ENCODE measurements around the gene RNU1-1. TPM values are rescaled to one million over a fixed set of nuclear protein-coding genes. Genes with fewer than 3 reads are reported as not detected.
"Not testable (repeated sequence)": the region's sequence is repeated elsewhere in the genome, so short reads cannot be mapped to it uniquely, and the experiment has no call there.

RNU1-1 gene
- total RNA-seq (2014; rRNA removed; shearing (Covaris generic)) (under 0.01 TPM in 2 replicates), total RNA-seq (2022) (1,721 and 1,968 TPM in 2 replicates), Bru-seq, nascent RNA (percentile 99 among the genes with signal in this experiment), BruChase-seq, experiment 1, labeled RNA remaining after a 6-hour chase (percentile 79 among the genes with signal in this experiment), BruChase-seq, experiment 2, labeled RNA remaining after a 2-hour chase (percentile 66 among the genes with signal in this experiment)
- long read RNA-seq: 0 reads

- POLR2A ChIA-PET; H3K79me2 ChIP-seq (ENCODE audit: insufficient read depth, low read depth, low read length); CTCF ChIA-PET (ENCODE audit: unreplicated experiment); H2AFZ ChIP-seq (ENCODE audit: low read length); H3K4me1 ChIP-seq (ENCODE audit: insufficient read depth, low read length, poor library complexity, severe bottlenecking); H3K36me3 ChIP-seq (ENCODE audit: insufficient read depth, low read length); H3K9me2 ChIP-seq (ENCODE audit: insufficient read depth, low read length); intact Hi-C loops (cut with micrococcal nuclease; ENCODE audit: unreplicated experiment); H3K9me3 ChIP-seq (ENCODE audit: low read length); H4K20me1 ChIP-seq (ENCODE audit: insufficient read depth, low read length): not testable (repeated sequence)
- Histone ChIP-seq H3K27ac (ENCODE audit: low read depth, low read length, poor library complexity, severe bottlenecking) (peak within 1 kb of the TSS; percentile 75), H3K4me2 (ENCODE audit: low read length) (peak within 1 kb of the TSS; percentile 75), H3K4me3 (ENCODE audit: low read depth, low read length, poor library complexity, severe bottlenecking) (peak within 1 kb of the TSS; percentile 65)
- peak; percentile 76 for DNase-seq (ENCODE audit: low spot score)
- BruUV-seq (replicated peaks): TSS peak; percentile 99
These were observed at the start of gene RNU1-1 for GRCh38 chr1:16514107-16515055. TSS of gene RNU1-1 (minus strand) at chr1:16514285.

GRCh38 chr1:16561035-16561434 is 47.0 kb upstream of the RNU1-1 start:
- BruUV-seq (replicated peaks); CTCF ChIA-PET (ENCODE audit: unreplicated experiment); H4K20me1 ChIP-seq (ENCODE audit: insufficient read depth, low read length); intact Hi-C loops (cut with micrococcal nuclease; ENCODE audit: unreplicated experiment); H3K9me2 ChIP-seq (ENCODE audit: insufficient read depth, low read length); H3K27ac ChIP-seq (ENCODE audit: low read depth, low read length, poor library complexity, severe bottlenecking); POLR2A ChIA-PET; H3K4me2 ChIP-seq (ENCODE audit: low read length); H2AFZ ChIP-seq (ENCODE audit: low read length); H3K4me1 ChIP-seq (ENCODE audit: insufficient read depth, low read length, poor library complexity, severe bottlenecking); DNase-seq (ENCODE audit: low spot score); H3K36me3 ChIP-seq (ENCODE audit: insufficient read depth, low read length); H3K9me3 ChIP-seq (ENCODE audit: low read length); H3K4me3 ChIP-seq (ENCODE audit: low read depth, low read length, poor library complexity, severe bottlenecking); H3K79me2 ChIP-seq (ENCODE audit: insufficient read depth, low read depth, low read length): not testable (repeated sequence)

GRCh38 chr1:16560498-16560897 is 46.4 kb upstream of the RNU1-1 start:
- BruUV-seq (replicated peaks); POLR2A ChIA-PET; H3K9me2 ChIP-seq (ENCODE audit: insufficient read depth, low read length); H3K4me3 ChIP-seq (ENCODE audit: low read depth, low read length, poor library complexity, severe bottlenecking); H2AFZ ChIP-seq (ENCODE audit: low read length); DNase-seq (ENCODE audit: low spot score); H3K9me3 ChIP-seq (ENCODE audit: low read length); H3K79me2 ChIP-seq (ENCODE audit: insufficient read depth, low read depth, low read length); H3K36me3 ChIP-seq (ENCODE audit: insufficient read depth, low read length); H3K27ac ChIP-seq (ENCODE audit: low read depth, low read length, poor library complexity, severe bottlenecking); H3K4me1 ChIP-seq (ENCODE audit: insufficient read depth, low read length, poor library complexity, severe bottlenecking); intact Hi-C loops (cut with micrococcal nuclease; ENCODE audit: unreplicated experiment); H3K4me2 ChIP-seq (ENCODE audit: low read length); H4K20me1 ChIP-seq (ENCODE audit: insufficient read depth, low read length); CTCF ChIA-PET (ENCODE audit: unreplicated experiment): not testable (repeated sequence)

- H2AFZ ChIP-seq (ENCODE audit: low read length); POLR2A ChIA-PET; BruUV-seq (replicated peaks); H3K9me3 ChIP-seq (ENCODE audit: low read length); CTCF ChIA-PET (ENCODE audit: unreplicated experiment); H3K4me1 ChIP-seq (ENCODE audit: insufficient read depth, low read length, poor library complexity, severe bottlenecking); H3K36me3 ChIP-seq (ENCODE audit: insufficient read depth, low read length); DNase-seq (ENCODE audit: low spot score); intact Hi-C loops (cut with micrococcal nuclease; ENCODE audit: unreplicated experiment); H3K4me3 ChIP-seq (ENCODE audit: low read depth, low read length, poor library complexity, severe bottlenecking); H3K4me2 ChIP-seq (ENCODE audit: low read length); H3K79me2 ChIP-seq (ENCODE audit: insufficient read depth, low read depth, low read length); H3K9me2 ChIP-seq (ENCODE audit: insufficient read depth, low read length); H3K27ac ChIP-seq (ENCODE audit: low read depth, low read length, poor library complexity, severe bottlenecking); H4K20me1 ChIP-seq (ENCODE audit: insufficient read depth, low read length): not testable (repeated sequence)
These were observed 45.6 kb upstream of the RNU1-1 start for GRCh38 chr1:16559688-16560087.

- H3K36me3 ChIP-seq (ENCODE audit: insufficient read depth, low read length); H3K79me2 ChIP-seq (ENCODE audit: insufficient read depth, low read depth, low read length); DNase-seq (ENCODE audit: low spot score); H3K4me1 ChIP-seq (ENCODE audit: insufficient read depth, low read length, poor library complexity, severe bottlenecking); BruUV-seq (replicated peaks); H3K27ac ChIP-seq (ENCODE audit: low read depth, low read length, poor library complexity, severe bottlenecking); H4K20me1 ChIP-seq (ENCODE audit: insufficient read depth, low read length); H3K9me3 ChIP-seq (ENCODE audit: low read length); H3K4me3 ChIP-seq (ENCODE audit: low read depth, low read length, poor library complexity, severe bottlenecking); POLR2A ChIA-PET; CTCF ChIA-PET (ENCODE audit: unreplicated experiment); H2AFZ ChIP-seq (ENCODE audit: low read length); intact Hi-C loops (cut with micrococcal nuclease; ENCODE audit: unreplicated experiment); H3K9me2 ChIP-seq (ENCODE audit: insufficient read depth, low read length); H3K4me2 ChIP-seq (ENCODE audit: low read length): not testable (repeated sequence)
These were observed 42.9 kb upstream of the RNU1-1 start for GRCh38 chr1:16557034-16557433.

- H3K79me2 ChIP-seq (ENCODE audit: insufficient read depth, low read depth, low read length); H3K9me3 ChIP-seq (ENCODE audit: low read length); H4K20me1 ChIP-seq (ENCODE audit: insufficient read depth, low read length); H3K4me1 ChIP-seq (ENCODE audit: insufficient read depth, low read length, poor library complexity, severe bottlenecking); DNase-seq (ENCODE audit: low spot score); CTCF ChIA-PET (ENCODE audit: unreplicated experiment); POLR2A ChIA-PET; H3K36me3 ChIP-seq (ENCODE audit: insufficient read depth, low read length); H3K4me2 ChIP-seq (ENCODE audit: low read length); BruUV-seq (replicated peaks); H3K4me3 ChIP-seq (ENCODE audit: low read depth, low read length, poor library complexity, severe bottlenecking); H2AFZ ChIP-seq (ENCODE audit: low read length); H3K27ac ChIP-seq (ENCODE audit: low read depth, low read length, poor library complexity, severe bottlenecking); intact Hi-C loops (cut with micrococcal nuclease; ENCODE audit: unreplicated experiment); H3K9me2 ChIP-seq (ENCODE audit: insufficient read depth, low read length): not testable (repeated sequence)
These were observed 39.2 kb upstream of the RNU1-1 start for GRCh38 chr1:16553244-16553643.

All from OCI-LY7 (cell line).